Measurements from ENCODE around the gene CHN1. TPM values are rescaled to one million over a fixed set of nuclear protein-coding genes. Genes with fewer than 3 reads are reported as not detected.

CHN1 gene
- polyA plus RNA-seq, 1 donor (not counting 4 experiments of a cell fraction or from before 2014, with no cell fraction given), result 2.3 TPM

- no peak for TF ChIP-seq EZH2 (IDR thresholded peaks at IDR 0.05; ENCODE audit: low read length)
- no peak for TF ChIP-seq CTCF (optimal IDR thresholded peaks at IDR 0.05 in 1 of 3, IDR thresholded peaks at IDR 0.05 in 1 of 3, conservative IDR thresholded peaks at IDR 0.05 in 1 of 3; ENCODE audit: extremely low read depth in 1 of 3, insufficient read depth in 2 of 3, low read length in 3 of 3)
- H3K9me1 ChIP-seq (ENCODE audit: control insufficient read depth, extremely low read depth, insufficient read depth, low read length), result no peaks in the 10 kb centered on the region
- no peak for DNase-seq (ENCODE audit: low read depth, low spot score)
- H3K9ac ChIP-seq (ENCODE audit: control insufficient read depth, extremely low read depth, insufficient read depth, low read length), result no peak overlapping the region
- H3K79me2 ChIP-seq (ENCODE audit: control insufficient read depth, insufficient read depth, low read length), result no peaks in the 10 kb centered on the region
- H3K4me1 ChIP-seq (ENCODE audit: control insufficient read depth, extremely low read depth, insufficient read depth, low read length), result no peaks in the 10 kb centered on the region
- dilution Hi-C loops (cut with MboI; ENCODE audit: extremely low pct_ligation_motif_present, low sequenced_read_pairs), result no loop called here
- no peaks in the 10 kb centered on the region for H4K20me1 ChIP-seq (ENCODE audit: control insufficient read depth, extremely low read depth, insufficient read depth, low read length)
- H3K36me3 ChIP-seq (ENCODE audit: control insufficient read depth in 2 of 2, extremely low read depth in 1 of 2, insufficient read depth in 2 of 2, low read length in 2 of 2), result no peaks in the 10 kb centered on the region
- no peak overlapping the region for H3K27ac ChIP-seq (ENCODE audit: control insufficient read depth, insufficient read depth, low read length)
- no peaks in the 10 kb centered on the region for H3K9me3 ChIP-seq (ENCODE audit: control insufficient read depth, low read depth, low read length)
- no peaks in the 10 kb centered on the region for H3K27me3 ChIP-seq (ENCODE audit: control insufficient read depth, extremely low read depth, insufficient read depth, low read length)
- FAIRE-seq, result no peak
- no peak overlapping the region for H3K4me2 ChIP-seq (ENCODE audit: control insufficient read depth, extremely low read depth, insufficient read depth, low read depth, low read length)
- H2AFZ ChIP-seq (ENCODE audit: control insufficient read depth, low read length), result no peak overlapping the region
- no peak overlapping the region for H3K4me3 ChIP-seq (ENCODE audit: control insufficient read depth in 2 of 3, extremely low read depth in 1 of 3, insufficient read depth in 2 of 3, low read depth in 1 of 3, low read length in 3 of 3)
These were observed 66.1 kb downstream of the CHN1 start for GRCh38 chr2:174939046-174939445.

- peak overlapping the region; percentile 14 for H2AFZ ChIP-seq (ENCODE audit: control insufficient read depth, low read length)
- dilution Hi-C loops (cut with MboI; ENCODE audit: extremely low pct_ligation_motif_present, low sequenced_read_pairs), result no loop called here
- no peaks in the 10 kb centered on the region for H3K27me3 ChIP-seq (ENCODE audit: control insufficient read depth, extremely low read depth, insufficient read depth, low read length)
- no peaks in the 10 kb centered on the region for H3K36me3 ChIP-seq (ENCODE audit: control insufficient read depth in 2 of 2, extremely low read depth in 1 of 2, insufficient read depth in 2 of 2, low read length in 2 of 2)
- H3K27ac ChIP-seq (ENCODE audit: control insufficient read depth, insufficient read depth, low read length), result no peak overlapping the region
- no peak overlapping the region for H3K4me3 ChIP-seq (ENCODE audit: control insufficient read depth in 2 of 3, extremely low read depth in 1 of 3, insufficient read depth in 2 of 3, low read depth in 1 of 3, low read length in 3 of 3)
- TF ChIP-seq EZH2 (IDR thresholded peaks at IDR 0.05; ENCODE audit: low read length) (no peak), CTCF (optimal IDR thresholded peaks at IDR 0.05 in 1 of 3, IDR thresholded peaks at IDR 0.05 in 1 of 3, conservative IDR thresholded peaks at IDR 0.05 in 1 of 3; ENCODE audit: extremely low read depth in 1 of 3, insufficient read depth in 2 of 3, low read length in 3 of 3) (no peak)
- no peaks in the 10 kb centered on the region for H4K20me1 ChIP-seq (ENCODE audit: control insufficient read depth, extremely low read depth, insufficient read depth, low read length)
- no peak for DNase-seq (ENCODE audit: low read depth, low spot score)
- no peaks in the 10 kb centered on the region for H3K9me3 ChIP-seq (ENCODE audit: control insufficient read depth, low read depth, low read length)
- H3K79me2 ChIP-seq (ENCODE audit: control insufficient read depth, insufficient read depth, low read length), result no peaks in the 10 kb centered on the region
- peaks cover 5% of the 10 kb centered on the region for H3K4me1 ChIP-seq (ENCODE audit: control insufficient read depth, extremely low read depth, insufficient read depth, low read length)
- no peak overlapping the region for H3K4me2 ChIP-seq (ENCODE audit: control insufficient read depth, extremely low read depth, insufficient read depth, low read depth, low read length)
- H3K9me1 ChIP-seq (ENCODE audit: control insufficient read depth, extremely low read depth, insufficient read depth, low read length), result no peaks in the 10 kb centered on the region
- peak; percentile 20 for FAIRE-seq
- H3K9ac ChIP-seq (ENCODE audit: control insufficient read depth, extremely low read depth, insufficient read depth, low read length), result no peak overlapping the region
These were observed 73.5 kb downstream of the CHN1 start for GRCh38 chr2:174931724-174932123.
